ENCODE data around the gene SPATA13. TPM values are rescaled to one million over a fixed set of nuclear protein-coding genes. Genes with fewer than 3 reads are reported as not detected.

The SPATA13 gene
- total and polyA plus RNA-seq, 7 experiments from 2014 or later = 62.2 to 104 (median 96.2) TPM

GRCh38 chr13:24270639-24271141 is 110.2 kb downstream of the SPATA13 start:
- intact Hi-C loops (cut with micrococcal nuclease) = loop anchor here (1.0 to 5.0 kb wide), 11 partner anchors 7 to 893 kb away; partner anchors contain the start of genes C1QTNF9 (in 1 of the 2), PARP4 (in 1 of the 2) and SPATA13 (in 1 of the 2)
- peak overlapping the region; percentile 87 to 99 (median 92) for H3K4me3 Mint-ChIP-seq
- H3K27me3 Mint-ChIP-seq = peaks cover 0 to 3% (median 0%) of the 10 kb centered on the region in 5 donors
- DNase-seq (peak in 8 of 9 donors; percentile 57 to 72 (median 66)), ATAC-seq (peak; percentile 56)
- H3K9me3 Mint-ChIP-seq = peaks cover 0 to 5% (median 0%) of the 10 kb centered on the region in 11 donors
- H3K4me1 Mint-ChIP-seq = peaks cover 66 to 97% (median 93%) of the 10 kb centered on the region in 7 donors
- no peaks in the 10 kb centered on the region for H3K36me3 ChIP-seq (ENCODE audit: control insufficient read depth in 2 of 3, insufficient read depth in 3 of 3, low read length in 3 of 3)
- POLR2A ChIA-PET = interaction anchor here (0.6 to 12.5 kb wide), 7 partner anchors 14 to 308 kb away, joined by 3 to 637 read pairs (median 3); no protein-coding TSS in a partner anchor
- peak overlapping the region; percentile 97 to 100 (median 99) for H3K27ac Mint-ChIP-seq
- H3K36me3 Mint-ChIP-seq = peaks cover 0 to 21% (median 0%) of the 10 kb centered on the region in 5 donors
- H3K27ac ChIP-seq (ENCODE audit: low read depth, low read length) = peak overlapping the region; percentile 94
- no peaks in the 10 kb centered on the region for H3K27me3 ChIP-seq (ENCODE audit: control insufficient read depth in 2 of 2, insufficient read depth in 2 of 2, low read length in 2 of 2)
- peaks cover 82 to 83% of the 10 kb centered on the region in 2 donors for H3K4me1 ChIP-seq (ENCODE audit: control insufficient read depth in 2 of 2, insufficient read depth in 2 of 2, low read length in 2 of 2)
- H3K9me3 ChIP-seq (ENCODE audit: control insufficient read depth in 2 of 3, low read length in 3 of 3) = no peaks in the 10 kb centered on the region
- peak overlapping the region; percentile 56 for H3K4me3 ChIP-seq (ENCODE audit: low read length)
- CTCF ChIA-PET = interaction anchor here (0.6 to 5.4 kb wide), 7 partner anchors 10 to 44 kb away, joined by 3 to 62 read pairs (median 5); no protein-coding TSS in a partner anchor

DNA sequence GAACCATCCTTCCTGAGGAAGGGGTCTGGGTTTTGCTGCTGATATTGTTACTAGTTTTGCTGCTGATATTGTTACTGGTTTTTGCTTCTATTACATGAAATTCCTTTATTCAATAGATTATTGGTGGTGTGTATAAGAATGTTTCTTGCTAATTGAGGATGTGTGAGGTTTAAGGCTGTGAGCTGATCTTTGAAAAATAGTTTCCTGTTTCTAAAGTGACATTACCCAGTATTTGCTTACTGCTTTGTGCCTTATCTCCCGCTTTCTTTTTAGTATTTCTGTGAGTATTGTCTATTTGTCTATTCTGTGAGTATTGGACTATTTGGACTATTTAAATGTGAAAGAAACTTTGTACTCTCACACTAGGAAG is 110.7 kb downstream of the SPATA13 start:
- ATAC-seq = no peak
- ChIA-PET POLR2A (interaction anchor here (0.6 to 12.5 kb wide), 5 partner anchors 15 to 240 kb away, joined by 3 to 637 read pairs (median 3); no protein-coding TSS in a partner anchor), CTCF (interaction anchor here (0.6 to 5.4 kb wide), 6 partner anchors 8 to 45 kb away, joined by 3 to 62 read pairs (median 4); no protein-coding TSS in a partner anchor)
- Mint-ChIP-seq H3K36me3 (peaks cover 0 to 19% (median under 1%) of the 10 kb centered on the region in 5 donors), H3K9me3 (peaks cover 0 to 5% (median 0%) of the 10 kb centered on the region in 11 donors), H3K27me3 (peaks cover 0 to 3% (median 0%) of the 10 kb centered on the region in 5 donors), H3K4me3 (peak overlapping the region; percentile 87 to 99 (median 92)), H3K27ac (peak overlapping the region; percentile 97 to 100 (median 99)), H3K4me1 (peaks cover 67 to 97% (median 95%) of the 10 kb centered on the region in 7 donors)
- peaks cover 83% of the 10 kb centered on the region in 2 donors for H3K4me1 ChIP-seq (ENCODE audit: control insufficient read depth in 2 of 2, insufficient read depth in 2 of 2, low read length in 2 of 2)
- H3K4me3 ChIP-seq (ENCODE audit: low read length) = peak overlapping the region; percentile 56
- H3K36me3 ChIP-seq (ENCODE audit: control insufficient read depth in 2 of 3, insufficient read depth in 3 of 3, low read length in 3 of 3) = no peaks in the 10 kb centered on the region
- peak overlapping the region; percentile 94 for H3K27ac ChIP-seq (ENCODE audit: low read depth, low read length)
- intact Hi-C loops (cut with micrococcal nuclease) = loop anchor here (1.0 to 5.0 kb wide), 10 partner anchors 8 to 894 kb away; partner anchors contain the start of genes C1QTNF9 (in 1 of the 2), PARP4 (in 1 of the 2) and SPATA13 (in 1 of the 2)
- DNase-seq = peak in 2 of 9 donors; percentile 33 to 47
- H3K27me3 ChIP-seq (ENCODE audit: control insufficient read depth in 2 of 2, insufficient read depth in 2 of 2, low read length in 2 of 2) = no peaks in the 10 kb centered on the region
- H3K9me3 ChIP-seq (ENCODE audit: control insufficient read depth in 2 of 3, low read length in 3 of 3) = no peaks in the 10 kb centered on the region

GRCh38 chr13:24271601-24272451 is 111.3 kb downstream of the SPATA13 start:
- ChIA-PET POLR2A (interaction anchor here (0.6 to 12.5 kb wide), 4 partner anchors 12 to 383 kb away, joined by 3 to 637 read pairs (median 4); partner anchors contain the start of gene MIPEP), CTCF (interaction anchor here (1.1 to 5.4 kb wide), 4 partner anchors 9 to 19 kb away, joined by 3 to 62 read pairs (median 5); no protein-coding TSS in a partner anchor)
- Histone ChIP-seq H3K36me3 (ENCODE audit: control insufficient read depth in 2 of 3, insufficient read depth in 3 of 3, low read length in 3 of 3) (no peaks in the 10 kb centered on the region), H3K27me3 (ENCODE audit: control insufficient read depth in 2 of 2, insufficient read depth in 2 of 2, low read length in 2 of 2) (no peaks in the 10 kb centered on the region), H3K9me3 (ENCODE audit: control insufficient read depth in 2 of 3, low read length in 3 of 3) (no peaks in the 10 kb centered on the region), H3K4me3 (ENCODE audit: low read length) (peak overlapping the region; percentile 56), H3K4me1 (ENCODE audit: control insufficient read depth in 2 of 2, insufficient read depth in 2 of 2, low read length in 2 of 2) (peaks cover 82 to 83% of the 10 kb centered on the region in 2 donors), H3K27ac (ENCODE audit: low read depth, low read length) (peak overlapping the region; percentile 94)
- peak overlapping the region; percentile 97 to 100 (median 99) for H3K27ac Mint-ChIP-seq
- intact Hi-C loops (cut with micrococcal nuclease) = loop anchor here (1.0 to 5.0 kb wide), 10 partner anchors 9 to 895 kb away; partner anchors contain the start of genes C1QTNF9 (in 1 of the 2), PARP4 (in 1 of the 2) and SPATA13 (in 1 of the 2)
- DNase-seq (peak in 8 of 9 donors; percentile 53 to 90 (median 88)), ATAC-seq (peak; percentile 79)
- peak overlapping the region; percentile 87 to 99 (median 92) for H3K4me3 Mint-ChIP-seq
- H3K4me1 Mint-ChIP-seq = peaks cover 67 to 97% (median 95%) of the 10 kb centered on the region in 7 donors
- H3K36me3 Mint-ChIP-seq = peaks cover 0 to 19% (median 5%) of the 10 kb centered on the region in 5 donors
- H3K27me3 Mint-ChIP-seq = peaks cover 0 to 3% (median 0%) of the 10 kb centered on the region in 5 donors
- H3K9me3 Mint-ChIP-seq = peaks cover 0 to 5% (median 0%) of the 10 kb centered on the region in 11 donors

- POLR2A ChIA-PET = interaction anchor here (0.6 to 12.5 kb wide), 3 partner anchors 11 to 384 kb away, joined by 3 to 637 read pairs (median 3); partner anchors contain the start of gene MIPEP
- DNase-seq = peak in 3 of 9 donors; percentile 22 to 40 (median 27)
Observed at GRCh38 chr13:24272452-24273161, 112.1 kb downstream of the SPATA13 start.

DNA sequence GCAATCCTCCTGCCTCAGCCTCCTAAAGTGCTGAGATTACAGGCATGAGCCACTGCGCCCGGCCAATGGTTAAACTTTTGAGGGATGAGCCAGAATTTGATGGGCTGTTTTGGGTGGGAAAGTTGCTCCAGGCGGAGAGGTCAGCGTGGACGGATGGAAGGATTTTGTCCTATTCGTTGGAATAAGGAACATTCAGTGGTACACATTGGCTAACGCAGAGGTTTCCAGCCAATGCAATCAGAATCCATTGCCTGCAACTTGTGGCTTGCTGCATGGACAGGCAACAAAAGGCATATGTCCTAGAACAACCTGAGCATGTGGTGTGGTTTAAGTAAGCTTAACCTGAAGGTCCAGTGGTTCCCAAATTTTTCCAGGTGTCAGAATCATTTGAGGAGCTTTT is 113.4 kb downstream of the SPATA13 start:
- H3K4me3 ChIP-seq (ENCODE audit: low read length) = peak overlapping the region; percentile 31
- ATAC-seq = no peak

More at GRCh38 chr13:24272452-24273161, 112.1 kb downstream of the SPATA13 start:
- H3K4me1 ChIP-seq (ENCODE audit: control insufficient read depth in 2 of 2, insufficient read depth in 2 of 2, low read length in 2 of 2) = peaks cover 80 to 85% of the 10 kb centered on the region in 2 donors
- peaks cover 0 to 15% (median 4%) of the 10 kb centered on the region in 5 donors for H3K36me3 Mint-ChIP-seq
- peak overlapping the region; percentile 97 to 100 (median 99) for H3K27ac Mint-ChIP-seq
- H3K9me3 Mint-ChIP-seq = peaks cover 0 to 5% (median 0%) of the 10 kb centered on the region in 11 donors
- peaks cover 62 to 97% (median 93%) of the 10 kb centered on the region in 7 donors for H3K4me1 Mint-ChIP-seq
- no peaks in the 10 kb centered on the region for H3K27me3 ChIP-seq (ENCODE audit: control insufficient read depth in 2 of 2, insufficient read depth in 2 of 2, low read length in 2 of 2)
- H3K9me3 ChIP-seq (ENCODE audit: control insufficient read depth in 2 of 3, low read length in 3 of 3) = no peaks in the 10 kb centered on the region
- peaks cover 0 to 3% (median 0%) of the 10 kb centered on the region in 5 donors for H3K27me3 Mint-ChIP-seq
- H3K27ac ChIP-seq (ENCODE audit: low read depth, low read length) = peak overlapping the region; percentile 94
- H3K36me3 ChIP-seq (ENCODE audit: control insufficient read depth in 2 of 3, insufficient read depth in 3 of 3, low read length in 3 of 3) = no peaks in the 10 kb centered on the region
- H3K4me3 Mint-ChIP-seq = peak overlapping the region; percentile 87 to 99 (median 92)
- peak overlapping the region; percentile 56 for H3K4me3 ChIP-seq (ENCODE audit: low read length)
- intact Hi-C loops (cut with micrococcal nuclease) = loop anchor here in 1 of 2 donors (5.0 kb wide), 2 partner anchors 35 to 895 kb away; partner anchors contain the start of gene C1QTNF9
- CTCF ChIA-PET = interaction anchor here (5.4 kb wide), 1 partner anchor 20 kb away, joined by 62 read pairs; no protein-coding TSS in a partner anchor
- no peak for ATAC-seq

More for the DNA sequence above, 113.4 kb downstream of the SPATA13 start:
- H3K27me3 Mint-ChIP-seq = peaks cover 0 to 3% (median 0%) of the 10 kb centered on the region in 5 donors
- Histone ChIP-seq H3K4me1 (ENCODE audit: control insufficient read depth in 2 of 2, insufficient read depth in 2 of 2, low read length in 2 of 2) (peaks cover 72 to 82% of the 10 kb centered on the region in 2 donors), H3K36me3 (ENCODE audit: control insufficient read depth in 2 of 3, insufficient read depth in 3 of 3, low read length in 3 of 3) (no peaks in the 10 kb centered on the region), H3K27me3 (ENCODE audit: control insufficient read depth in 2 of 2, insufficient read depth in 2 of 2, low read length in 2 of 2) (no peaks in the 10 kb centered on the region), H3K27ac (ENCODE audit: low read depth, low read length) (peak overlapping the region; percentile 94), H3K9me3 (ENCODE audit: control insufficient read depth in 2 of 3, low read length in 3 of 3) (no peaks in the 10 kb centered on the region)
- H3K36me3 Mint-ChIP-seq = peaks cover 0 to 14% (median 5%) of the 10 kb centered on the region in 5 donors
- H3K27ac Mint-ChIP-seq = peak overlapping the region; percentile 97 to 100 (median 99)
- H3K9me3 Mint-ChIP-seq = peaks cover 0 to 5% (median 0%) of the 10 kb centered on the region in 11 donors
- ChIA-PET CTCF (interaction anchor here (1.1 to 2.1 kb wide), 5 partner anchors 10 to 45 kb away, joined by 3 to 8 read pairs (median 4); no protein-coding TSS in a partner anchor), POLR2A (interaction anchor here (1.0 to 12.5 kb wide), 6 partner anchors 10 to 70 kb away, joined by 3 to 637 read pairs (median 4); no protein-coding TSS in a partner anchor)
- intact Hi-C loops (cut with micrococcal nuclease) = loop anchor here (1.0 to 5.0 kb wide), 4 partner anchors 9 to 897 kb away; partner anchors contain the start of gene C1QTNF9 (in 1 of the 2)
- no peak for DNase-seq
- H3K4me3 Mint-ChIP-seq = peak overlapping the region; percentile 11 to 96 (median 80)
- H3K4me1 Mint-ChIP-seq = peaks cover 61 to 97% (median 91%) of the 10 kb centered on the region in 7 donors

Data from naive thymus-derived CD4-positive, alpha-beta T cell (primary cell).